IMR-90 (cell line): Measurements from ENCODE around the gene CLDN18. TPM values are rescaled to one million over a fixed set of nuclear protein-coding genes. Genes with fewer than 3 reads are reported as not detected.

ENCODE experiments used
- ATAC-seq: fragments of 200-7000 bp; cut with Tn5 transposase; 2 replicates; pipeline ENCODE4 v1.9.1; 2020; ENCODE audit warnings: low read depth, mild to moderate bottlenecking, moderate library complexity
- BruUV-seq: library from RNA; stranded (reverse); fragments of 400-500 nt; replicated peaks from 2 replicates; lab custom pipeline; 2021; lab: Mats Ljungman, UMichigan
- CTCF ChIA-PET: fragments of 300-600 bp; formaldehyde crosslinking; extraction: SDS; loops from one replicate; lab custom pipeline; 2021; ENCODE audit warnings: antibody characterized with exemption; lab: Yijun Ruan, JAX
- POLR2A ChIA-PET: fragments of 300-600 bp; sonication (Branson Sonifier 250); formaldehyde crosslinking; loops from one replicate; lab custom pipeline; 2022; ENCODE audit warnings: antibody characterized with exemption; ENCODE audit not compliant: unreplicated experiment; lab: Charles Lee
- DNase-seq: peaks from one replicate; pipeline ENCODE4 v3.0.0; 2013
- H2AFZ ChIP-seq: replicated peaks from 2 replicates; pipeline ENCODE3; 2013; ENCODE audit warnings: low read length, mild to moderate bottlenecking; ENCODE audit not compliant: poor library complexity
- H2AK5ac ChIP-seq: 2 replicates; pipeline ENCODE4 v1.6.1; 2013; ENCODE audit warnings: low read depth, low read length, inconsistent platforms
- H2AK9ac ChIP-seq: replicated peaks from 2 replicates; pipeline ENCODE3; 2013; ENCODE audit warnings: mild to moderate bottlenecking, low read depth, low read length, moderate library complexity; ENCODE audit not compliant: poor library complexity
- H2BK120ac ChIP-seq: 2 replicates; pipeline ENCODE4 v1.6.1; 2013; ENCODE audit warnings: low read depth, low read length, inconsistent platforms
- H2BK15ac ChIP-seq: 3 replicates; pipeline ENCODE4 v1.6.1; 2013; ENCODE audit warnings: low read depth, low read length, inconsistent platforms
- H2BK20ac ChIP-seq: 2 replicates; pipeline ENCODE4 v1.6.1; 2013; ENCODE audit warnings: low read depth, mild to moderate bottlenecking, inconsistent platforms, low read length, moderate library complexity
- H2BK5ac ChIP-seq: 2 replicates; pipeline ENCODE4 v1.6.1; 2013; ENCODE audit warnings: mild to moderate bottlenecking, low read depth, low read length, inconsistent platforms; ENCODE audit not compliant: poor library complexity, severe bottlenecking
- H3K14ac ChIP-seq: replicated peaks from 2 replicates; pipeline ENCODE4 v1.6.1; 2013; ENCODE audit warnings: low read depth, low read length, inconsistent platforms
- H3K18ac ChIP-seq: 2 replicates; pipeline ENCODE4 v1.6.1; 2013; ENCODE audit warnings: low read depth, low read length, control low read depth
- H3K23ac ChIP-seq: 2 replicates; pipeline ENCODE4 v1.6.1; 2013; ENCODE audit warnings: low read depth, low read length, inconsistent platforms
- H3K27ac ChIP-seq: 2 replicates; pipeline ENCODE4 v1.5.1; 2013; ENCODE audit warnings: mild to moderate bottlenecking, control low read depth, low read length; ENCODE audit not compliant: insufficient read depth
- H3K27me3 ChIP-seq: 2 replicates; pipeline ENCODE4 v1.6.1; 2013; ENCODE audit warnings: low read length; ENCODE audit not compliant: control insufficient read depth, insufficient read depth
- H3K36me3 ChIP-seq: 2 replicates; pipeline ENCODE4 v1.6.1; 2013; ENCODE audit warnings: low read length, mixed read lengths; ENCODE audit not compliant: control insufficient read depth, insufficient read depth
- H3K4ac ChIP-seq: 2 replicates; pipeline ENCODE4 v1.6.1; 2013; ENCODE audit warnings: low read depth, low read length, inconsistent platforms
- H3K4me1 ChIP-seq: 2 replicates; pipeline ENCODE4 v1.6.1; 2013; ENCODE audit warnings: low read length, mixed read lengths; ENCODE audit not compliant: control insufficient read depth, insufficient read depth
- H3K4me2 ChIP-seq: 2 replicates; pipeline ENCODE4 v1.6.1; 2013; ENCODE audit warnings: low read depth, mild to moderate bottlenecking, control low read depth, low read length, moderate library complexity
- H3K4me3 ChIP-seq: 2 replicates; pipeline ENCODE4 v1.5.1; 2013; ENCODE audit warnings: low read depth, mild to moderate bottlenecking, control low read depth, low read length, moderate library complexity; ENCODE audit not compliant: insufficient read depth
- H3K56ac ChIP-seq: 2 replicates; pipeline ENCODE4 v1.6.1; 2013; ENCODE audit warnings: low read length, inconsistent platforms; ENCODE audit not compliant: insufficient read depth; ENCODE audit errors: extremely low read depth
- H3K79me1 ChIP-seq, 2 experiments: 2 replicates each; pipeline ENCODE4 v1.6.1; 2013; ENCODE audit warnings: low read length in 2 of 2, inconsistent platforms in 1 of 2, low read depth in 1 of 2
- H3K9ac ChIP-seq: 2 replicates; pipeline ENCODE4 v1.6.1; 2013; ENCODE audit warnings: low read depth, low read length, control low read depth
- H3K9me1 ChIP-seq: 2 replicates; pipeline ENCODE4 v1.6.1; 2013; ENCODE audit warnings: low read length, inconsistent platforms; ENCODE audit not compliant: insufficient read depth
- H3K9me3 ChIP-seq: 2 replicates; pipeline ENCODE4 v1.6.1; 2013; ENCODE audit warnings: low read length; ENCODE audit not compliant: control insufficient read depth, insufficient read depth
- H4K20me1 ChIP-seq: 2 replicates; pipeline ENCODE4 v1.6.1; 2013; ENCODE audit warnings: low read length, inconsistent platforms; ENCODE audit not compliant: insufficient read depth
- H4K5ac ChIP-seq: 2 replicates; pipeline ENCODE4 v1.6.1; 2013; ENCODE audit warnings: mild to moderate bottlenecking, low read depth, low read length, control low read depth
- H4K8ac ChIP-seq, 2 experiments: 2 replicates each; pipeline ENCODE4 v1.6.1; 2013; ENCODE audit warnings: low read depth in 2 of 2, low read length in 2 of 2, control low read depth in 1 of 2, inconsistent platforms in 1 of 2
- H4K91ac ChIP-seq: 2 replicates; pipeline ENCODE4 v1.6.1; 2013; ENCODE audit warnings: low read depth, low read length, inconsistent platforms; ENCODE audit not compliant: insufficient read depth
- CEBPB ChIP-seq: IDR thresholded peaks from 2 replicates; pipeline ENCODE4 v1.6.1; 2012; ENCODE audit warnings: low read depth, low read length, improper control_type of control experiment
- FOS ChIP-seq: fragments of 150-350 bp; IDR thresholded peaks from 2 replicates; pipeline ENCODE4 v1.6.1; 2016; ENCODE audit warnings: low read depth, low read length
- MAFK ChIP-seq: IDR thresholded peaks from 2 replicates; pipeline ENCODE4 v1.6.1; 2012; ENCODE audit warnings: low read depth, low read length, improper control_type of control experiment
- MAZ ChIP-seq: IDR thresholded peaks from 2 replicates; pipeline ENCODE4 v1.6.1; 2012; ENCODE audit warnings: low read depth, mild to moderate bottlenecking, low read length, improper control_type of control experiment, moderate library complexity, borderline replicate concordance
- RFX5 ChIP-seq: IDR thresholded peaks from 2 replicates; pipeline ENCODE4 v1.8.0; 2012; ENCODE audit warnings: low read depth, mild to moderate bottlenecking, low read length, moderate library complexity
- WGBS, 2 experiments: methylation state at CpG; one replicate each; pipeline versions ENCODE4 v1.1.5 to v1.1.7; 2013; ENCODE audit warnings: missing lambda C conversion rate in 2 of 2; ENCODE audit not compliant: insufficient read length in 1 of 2; ENCODE audit errors: extremely low coverage in 2 of 2; 5-methylcytosine and 5-hydroxymethylcytosine counted together
- dilution Hi-C: fragments of 300-500 bp; cut with HindIII; formaldehyde crosslinking; loops from one replicate; pipeline ENCODE4 v1.14.3; 2018; ENCODE audit warnings: low sequenced_read_pairs; ENCODE audit not compliant: unreplicated experiment
- in situ Hi-C: fragments of 300-500 bp; cut with MboI; formaldehyde crosslinking; loops from 3 replicates; pipeline ENCODE4 v1.14.3; 2019; ENCODE audit warnings: low sequenced_read_pairs, inconsistent platforms, mixed read lengths
- intact Hi-C: fragments of 100-400 bp; cut with micrococcal nuclease; formaldehyde crosslinking; loops from 2 replicates; pipeline ENCODE4 v1.10.0; 2022
- polyA plus RNA-seq, 3 experiments: library from polyadenylated mRNA; depleted of rRNA; stranded (reverse); fragments of >200 nt; gene quantifications; 2 replicates each; pipeline ENCODE4 v1.2.3, GENCODE V29; 2012; ENCODE audit warnings: low replicate concordance in 1 of 3
- total RNA-seq: library from RNA; depleted of rRNA; stranded (reverse); fragments of >200 nt; gene quantifications from 2 replicates; pipeline ENCODE4 v1.2.3, GENCODE V29; 2012
- TF ChIP-seq, protein P1 (sequence below): conservative IDR thresholded peaks from 2 replicates; pipeline ENCODE4 v1.5.1; 2012; ENCODE audit warnings: mild to moderate bottlenecking, low read depth, low read length, improper control_type of control experiment

The CLDN18 gene
- total and polyA plus RNA-seq, 2 of the 4 experiments (the other 2 are of a cell fraction): not detected

DNA sequence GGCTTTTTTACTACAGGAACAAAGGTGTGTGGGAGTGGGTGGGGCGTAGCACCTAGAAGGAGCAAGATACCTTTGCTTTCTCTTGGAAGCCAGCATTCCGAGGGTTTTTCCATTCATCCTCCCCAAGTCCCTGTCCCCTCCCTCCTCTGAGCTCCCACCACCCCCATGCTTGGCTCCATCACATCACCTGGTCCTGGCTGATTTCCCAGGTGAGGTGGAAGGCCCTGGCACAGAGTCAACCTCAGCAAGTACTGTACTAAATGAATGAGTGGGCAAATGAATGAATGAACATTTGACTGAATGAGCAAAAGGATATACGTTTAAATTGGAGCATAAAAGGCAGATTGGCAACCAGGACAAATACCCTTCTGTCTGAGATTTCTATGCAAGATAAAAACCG is 60.0 kb downstream of the CLDN18 start:
- WGBS, 2 experiments: no CpG with 5 or more reads among the region's 4 CpGs
- Histone ChIP-seq H3K23ac (no peak overlapping the region), H3K9me3 (no peaks in the 10 kb centered on the region), H3K27me3 (no peaks in the 10 kb centered on the region), H4K20me1 (peaks cover 5% of the 10 kb centered on the region; the same call in 1 of the 2 replicates), H2BK5ac (no peak overlapping the region), H3K4ac (no peak overlapping the region), H4K5ac (no peak overlapping the region), H2BK120ac (no peak overlapping the region), H4K91ac (no peak overlapping the region), H3K36me3 (peaks cover 29% of the 10 kb centered on the region), H3K4me1 (peaks cover 13% of the 10 kb centered on the region), H3K27ac (no peak overlapping the region), H4K8ac (no peak overlapping the region), H2AK9ac (no peak overlapping the region), H2AFZ (no peak overlapping the region), H2BK20ac (no peak overlapping the region), H3K4me3 (no peak overlapping the region), H2BK15ac (no peak overlapping the region), H3K14ac (no peak overlapping the region), H2AK5ac (no peak overlapping the region), H3K56ac (no peak overlapping the region), H3K4me2 (no peak overlapping the region), H3K9ac (no peak overlapping the region), H3K18ac (no peak overlapping the region), H3K79me1 (peaks cover 13 to 26% of the 10 kb centered on the region in 2 experiments), H3K9me1 (peaks cover 5% of the 10 kb centered on the region; the same call in 1 of the 2 replicates)
- ChIA-PET POLR2A (interaction anchor here (0.6 kb wide), 1 partner anchor 46 kb away, joined by 3 read pairs; the partner anchor contains the start of gene DZIP1L), CTCF (interaction anchor here (1.2 to 1.5 kb wide), 3 partner anchors 46 to 49 kb away, joined by 3 to 11 read pairs (median 4); partner anchors contain the start of gene DZIP1L)
- dilution Hi-C loops (no loop called here), intact Hi-C loops (no loop called here), in situ Hi-C loops (loop anchor here (10.0 kb wide), 1 partner anchor 105 kb away; the partner anchor contains the start of gene DBR1)
- no TSS peak for BruUV-seq
- DNase-seq (no peak), ATAC-seq (no peak)
- TF ChIP-seq CEBPB: no peak
- TF ChIP-seq FOS: no peak
- TF ChIP-seq MAZ: no peak
- TF ChIP-seq MAFK: no peak
- TF ChIP-seq RFX5: no peak
- TF ChIP-seq, protein P1, sequence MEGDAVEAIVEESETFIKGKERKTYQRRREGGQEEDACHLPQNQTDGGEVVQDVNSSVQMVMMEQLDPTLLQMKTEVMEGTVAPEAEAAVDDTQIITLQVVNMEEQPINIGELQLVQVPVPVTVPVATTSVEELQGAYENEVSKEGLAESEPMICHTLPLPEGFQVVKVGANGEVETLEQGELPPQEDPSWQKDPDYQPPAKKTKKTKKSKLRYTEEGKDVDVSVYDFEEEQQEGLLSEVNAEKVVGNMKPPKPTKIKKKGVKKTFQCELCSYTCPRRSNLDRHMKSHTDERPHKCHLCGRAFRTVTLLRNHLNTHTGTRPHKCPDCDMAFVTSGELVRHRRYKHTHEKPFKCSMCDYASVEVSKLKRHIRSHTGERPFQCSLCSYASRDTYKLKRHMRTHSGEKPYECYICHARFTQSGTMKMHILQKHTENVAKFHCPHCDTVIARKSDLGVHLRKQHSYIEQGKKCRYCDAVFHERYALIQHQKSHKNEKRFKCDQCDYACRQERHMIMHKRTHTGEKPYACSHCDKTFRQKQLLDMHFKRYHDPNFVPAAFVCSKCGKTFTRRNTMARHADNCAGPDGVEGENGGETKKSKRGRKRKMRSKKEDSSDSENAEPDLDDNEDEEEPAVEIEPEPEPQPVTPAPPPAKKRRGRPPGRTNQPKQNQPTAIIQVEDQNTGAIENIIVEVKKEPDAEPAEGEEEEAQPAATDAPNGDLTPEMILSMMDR: no peak
